HG03571 (cell line): ENCODE data around the gene ANKRD13B.

Experiments
- ATAC-seq: cut with Tn5 transposase; IDR thresholded peaks from one replicate; pipeline ENCODE4 v1.9.1; 2021; ENCODE audit not compliant: unreplicated experiment

ANKRD13B gene

GRCh38 chr17:29581583-29582253 lies 11.2 kb upstream of the ANKRD13B start:
- no peak for ATAC-seq

GRCh38 chr17:29582254-29582765 lies 10.6 kb upstream of the ANKRD13B start:
- no peak for ATAC-seq

GRCh38 chr17:29582772-29583171 lies 10.2 kb upstream of the ANKRD13B start:
- no peak for ATAC-seq

GRCh38 chr17:29583324-29584248 lies 9.3 kb upstream of the ANKRD13B start:
- no peak for ATAC-seq

DNA sequence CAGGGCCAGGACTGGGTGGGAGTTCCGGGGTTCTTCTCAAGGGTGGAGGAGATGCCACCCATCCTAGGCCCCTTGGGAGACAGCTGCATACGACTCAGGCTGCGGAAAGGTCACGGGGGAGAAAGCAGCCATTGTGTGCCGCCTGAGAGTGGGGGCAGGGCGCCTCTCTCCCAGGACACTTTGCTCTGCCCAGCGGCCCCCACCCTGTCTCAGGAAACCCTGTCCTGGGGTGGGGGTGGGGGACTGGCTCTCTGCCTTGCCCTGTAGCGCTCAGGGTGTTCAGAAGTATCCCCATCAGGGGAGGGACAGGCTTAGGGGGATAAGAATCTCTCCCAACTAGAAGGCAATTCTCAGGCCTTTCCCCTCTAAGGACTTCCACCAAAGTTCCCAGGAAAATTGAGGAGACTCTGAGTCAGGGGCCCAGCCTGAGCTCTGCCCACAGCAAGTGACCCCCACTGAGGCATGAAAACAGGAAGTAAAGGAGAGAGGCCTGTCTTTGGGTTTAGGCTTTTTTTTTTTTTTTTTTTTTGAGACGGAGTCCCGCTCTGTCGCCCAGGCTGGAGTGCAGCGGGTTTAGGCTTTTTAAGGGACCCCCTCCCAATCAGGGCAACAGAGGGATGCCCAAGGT lies 8.4 kb upstream of the ANKRD13B start:
- ATAC-seq, result no peak

DNA sequence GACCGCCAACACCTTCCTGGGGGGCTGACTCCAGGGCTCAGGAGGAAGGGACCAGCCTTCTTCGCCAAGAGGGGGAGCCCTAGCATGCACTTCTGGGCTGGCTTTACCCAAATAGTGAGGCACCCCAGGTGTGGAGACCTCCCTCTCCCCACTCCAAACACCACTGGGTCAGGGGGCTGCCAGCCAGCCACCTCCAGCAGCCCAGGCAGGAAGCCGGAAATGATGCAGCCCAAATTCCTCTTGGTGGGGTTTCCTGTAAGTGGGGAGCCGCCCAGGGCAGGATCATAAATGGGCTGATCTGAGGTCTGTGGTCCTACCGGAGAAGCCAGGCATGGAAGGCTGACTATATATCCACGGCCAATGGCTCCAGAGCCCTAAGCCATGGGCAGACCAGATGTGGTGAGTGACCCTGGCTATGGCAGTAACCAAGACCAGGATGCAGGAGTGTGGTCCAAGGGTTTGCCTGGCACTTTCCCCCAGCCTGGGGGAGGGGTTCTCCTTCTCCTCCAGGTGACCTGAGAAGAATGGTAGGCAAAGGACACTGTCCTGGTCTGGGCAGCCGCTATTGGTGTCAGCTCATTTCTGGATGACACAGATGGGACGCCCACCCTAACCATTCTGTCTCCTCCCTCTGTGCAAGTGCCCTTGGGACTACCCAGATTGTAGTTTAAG lies 7.7 kb upstream of the ANKRD13B start:
- ATAC-seq, result no peak

GRCh38 chr17:29586676-29587469 lies 6.1 kb upstream of the ANKRD13B start:
- ATAC-seq, result no peak

GRCh38 chr17:29587591-29587990 lies 5.3 kb upstream of the ANKRD13B start:
- no peak for ATAC-seq

DNA sequence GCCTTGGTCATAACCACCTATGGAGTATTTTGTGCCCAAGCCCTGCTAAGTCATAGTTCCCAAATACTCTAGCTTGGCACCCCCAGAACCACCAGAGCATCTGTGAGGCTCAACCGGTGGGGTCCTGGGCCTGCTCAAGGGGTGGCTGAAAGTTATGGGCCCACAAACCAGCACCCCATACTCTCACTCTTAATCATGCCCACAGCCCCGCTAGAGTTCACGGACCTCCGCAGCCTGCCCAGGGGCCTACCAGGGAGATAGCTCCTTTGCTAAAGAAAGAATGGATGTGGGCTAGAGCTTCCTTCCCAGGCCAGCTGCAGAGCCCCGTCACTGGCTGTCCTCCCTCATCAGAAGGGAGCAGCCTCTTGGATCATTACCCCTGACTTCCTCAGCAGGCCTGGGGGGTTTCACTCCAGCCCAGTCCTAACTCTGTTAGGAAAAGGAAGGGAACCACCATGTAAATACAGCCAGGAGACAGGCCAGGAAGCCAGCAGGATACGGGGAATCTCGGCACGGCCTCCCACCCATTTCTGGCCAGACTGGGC lies 4.8 kb upstream of the ANKRD13B start:
- no peak for ATAC-seq

- ATAC-seq, result peak; percentile 16
Observed at GRCh38 chr17:29588562-29589411, 4.1 kb upstream of the ANKRD13B start.

- peak; percentile 38 for ATAC-seq
Observed at GRCh38 chr17:29589524-29590410, 3.2 kb upstream of the ANKRD13B start, which contains the start of gene GIT1. GIT1 (minus strand) TSS chr17:29589648; CDS start chr17:29589378, 270 bp downstream.

- ATAC-seq, result no peak
Observed at GRCh38 chr17:29590411-29591145, 2.4 kb upstream of the ANKRD13B start.

- ATAC-seq, result no peak
Observed at GRCh38 chr17:29591146-29591736, 1.7 kb upstream of the ANKRD13B start.

DNA sequence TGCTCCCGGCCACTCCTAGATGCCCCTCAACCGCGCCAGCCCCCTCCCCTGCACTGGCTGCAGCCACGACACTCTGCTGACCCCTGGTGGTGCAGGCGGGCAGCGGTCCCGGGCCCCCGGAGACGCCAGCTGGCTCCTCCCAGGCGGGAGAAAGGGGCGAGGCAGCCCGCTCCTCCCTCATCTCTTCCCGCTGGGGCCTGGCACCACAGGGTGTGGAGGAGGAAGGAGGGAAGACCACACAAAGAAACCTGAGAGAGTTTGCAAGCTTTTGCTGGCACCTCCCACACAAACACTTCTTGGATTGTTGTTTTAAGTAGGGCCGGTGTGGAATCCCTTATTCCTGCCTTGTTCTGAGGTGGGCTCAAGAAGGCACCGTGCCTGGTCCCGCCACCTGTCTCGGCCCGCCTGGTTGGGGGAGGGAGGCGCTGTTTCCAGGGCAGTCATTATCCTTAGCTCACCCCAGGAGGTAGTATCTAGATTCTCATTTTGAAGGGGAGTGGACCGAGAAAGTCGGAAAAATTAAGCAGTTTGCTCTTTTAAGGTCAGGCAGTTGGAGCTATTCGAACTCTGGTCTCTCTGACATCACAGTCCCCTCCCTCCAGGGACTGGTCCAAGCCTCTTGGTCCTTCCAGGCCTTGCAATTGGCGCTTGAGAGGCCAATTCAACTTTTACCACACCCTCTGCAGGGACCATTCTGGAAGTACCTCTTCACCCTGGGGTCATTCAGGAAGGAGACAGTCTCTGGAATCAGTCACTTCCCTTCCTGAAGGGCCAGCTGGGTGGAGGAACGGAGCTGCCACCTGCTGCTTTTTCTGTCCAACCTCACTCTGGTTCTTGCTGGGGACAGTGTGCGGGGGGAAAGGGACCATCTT lies 959 bp upstream of the ANKRD13B start:
- ATAC-seq, result no peak

GRCh38 chr17:29593591-29594518 lies 923 bp downstream of the ANKRD13B start:
- ATAC-seq, result no peak
